Measurements from ENCODE around the gene EME1. TPM values are rescaled to one million over a fixed set of nuclear protein-coding genes. Genes with fewer than 3 reads are reported as not detected.

EME1 gene
- total RNA-seq, 1 experiment from 2014 or later: 21.6 TPM

DNA sequence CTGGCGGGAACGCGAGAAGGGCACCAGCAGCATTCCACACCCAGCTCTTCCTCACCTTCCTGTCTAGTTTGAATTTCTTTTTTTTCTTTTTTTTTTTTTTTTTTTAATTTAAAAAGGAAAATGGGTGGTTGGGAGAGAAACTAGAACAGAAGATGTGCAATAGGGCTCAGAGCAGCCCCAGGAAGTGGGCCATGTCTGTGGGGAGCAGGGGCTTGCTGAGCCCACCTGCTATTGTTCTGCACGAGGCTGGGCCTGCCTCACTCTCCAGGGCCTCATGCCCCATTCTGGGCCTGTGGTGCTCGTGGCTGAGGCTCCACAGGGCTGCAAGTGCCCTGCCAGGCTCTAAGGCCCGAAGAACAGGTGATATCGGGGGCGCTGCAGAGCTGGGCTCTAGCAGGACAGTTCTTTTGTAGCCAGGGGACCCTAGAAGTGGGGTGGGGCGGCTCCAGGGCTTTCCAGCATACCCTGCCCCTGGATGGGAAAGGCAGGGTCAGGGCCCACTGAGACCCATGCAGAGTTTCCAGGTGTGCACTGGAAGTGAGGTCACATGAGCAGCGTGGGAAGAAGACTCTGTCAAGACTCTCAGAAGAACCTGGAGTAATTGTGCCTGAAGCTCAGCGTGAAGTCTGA, 12.4 kb upstream of the EME1 start:
- in situ Hi-C loops (cut with HindIII; ENCODE audit: low sequenced_read_pairs): no loop called here
- DNase-seq (ENCODE audit: low spot score): no peak

DNA sequence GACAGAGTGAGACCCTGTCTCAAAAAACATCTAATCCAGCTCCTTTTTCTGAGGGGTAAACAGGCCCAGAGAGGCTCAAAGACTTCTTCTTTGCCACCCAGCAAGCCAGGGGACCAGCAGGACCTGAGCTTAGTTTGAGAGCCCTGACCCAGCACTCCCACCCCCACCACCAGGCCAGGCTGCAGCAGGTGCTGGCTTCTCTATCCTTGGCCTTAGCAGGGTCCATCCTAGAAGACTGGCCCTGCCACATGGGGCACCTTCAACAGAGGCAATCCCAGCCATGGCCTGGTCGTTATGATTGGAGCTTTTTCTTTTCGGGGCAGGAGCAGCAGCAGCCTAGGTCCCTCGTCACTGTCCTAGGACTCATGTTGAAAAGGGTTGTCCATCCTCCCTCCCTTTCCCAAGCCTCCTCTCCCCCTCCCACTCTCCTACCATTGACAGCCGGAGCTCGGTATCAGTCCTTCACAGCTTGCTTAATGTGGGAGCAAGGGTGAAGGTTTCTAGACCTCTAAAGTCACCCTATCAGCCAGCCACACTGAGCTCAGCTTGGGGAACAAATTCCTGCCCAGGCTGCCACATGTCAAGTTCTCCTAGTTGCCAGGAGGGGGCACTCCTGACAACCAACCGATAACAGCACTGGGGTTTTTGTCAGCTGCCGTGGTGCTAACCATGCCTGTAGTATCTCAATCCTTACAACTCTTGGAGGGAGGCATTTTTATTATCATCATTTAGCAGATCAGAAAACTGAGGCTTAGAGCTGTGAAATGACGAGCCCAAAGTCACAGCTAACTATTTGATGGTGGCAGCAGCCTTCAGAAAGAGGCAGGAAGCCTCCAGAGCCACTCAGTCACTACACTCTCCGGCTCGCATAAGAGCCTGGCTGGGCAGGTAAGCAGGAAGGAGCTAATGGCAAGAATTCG, 11.2 kb upstream of the EME1 start:
- in situ Hi-C loops (cut with HindIII; ENCODE audit: low sequenced_read_pairs): no loop called here
- DNase-seq (ENCODE audit: low spot score): peak; percentile 81

DNA sequence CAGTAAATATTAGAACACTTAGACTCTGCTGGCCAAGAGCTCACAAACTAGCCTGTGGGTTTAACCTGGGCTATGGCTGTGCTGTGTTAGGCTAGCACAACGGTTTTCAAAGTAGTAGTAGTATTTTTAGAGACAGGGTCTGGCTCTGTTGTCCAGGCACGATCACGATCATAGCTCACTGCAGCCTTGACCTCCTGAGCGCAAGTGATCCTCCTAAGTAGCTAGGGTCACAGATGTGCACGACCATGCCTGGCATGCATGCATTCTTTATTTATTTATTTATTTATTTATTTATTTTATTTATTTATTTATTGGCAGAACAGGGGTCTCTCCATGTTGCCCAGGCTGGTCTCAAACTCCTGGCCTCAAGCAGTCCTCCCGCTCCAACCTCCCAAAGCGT, 10.4 kb upstream of the EME1 start:
- in situ Hi-C loops (cut with HindIII; ENCODE audit: low sequenced_read_pairs): no loop called here
- DNase-seq (ENCODE audit: low spot score): no peak

DNA sequence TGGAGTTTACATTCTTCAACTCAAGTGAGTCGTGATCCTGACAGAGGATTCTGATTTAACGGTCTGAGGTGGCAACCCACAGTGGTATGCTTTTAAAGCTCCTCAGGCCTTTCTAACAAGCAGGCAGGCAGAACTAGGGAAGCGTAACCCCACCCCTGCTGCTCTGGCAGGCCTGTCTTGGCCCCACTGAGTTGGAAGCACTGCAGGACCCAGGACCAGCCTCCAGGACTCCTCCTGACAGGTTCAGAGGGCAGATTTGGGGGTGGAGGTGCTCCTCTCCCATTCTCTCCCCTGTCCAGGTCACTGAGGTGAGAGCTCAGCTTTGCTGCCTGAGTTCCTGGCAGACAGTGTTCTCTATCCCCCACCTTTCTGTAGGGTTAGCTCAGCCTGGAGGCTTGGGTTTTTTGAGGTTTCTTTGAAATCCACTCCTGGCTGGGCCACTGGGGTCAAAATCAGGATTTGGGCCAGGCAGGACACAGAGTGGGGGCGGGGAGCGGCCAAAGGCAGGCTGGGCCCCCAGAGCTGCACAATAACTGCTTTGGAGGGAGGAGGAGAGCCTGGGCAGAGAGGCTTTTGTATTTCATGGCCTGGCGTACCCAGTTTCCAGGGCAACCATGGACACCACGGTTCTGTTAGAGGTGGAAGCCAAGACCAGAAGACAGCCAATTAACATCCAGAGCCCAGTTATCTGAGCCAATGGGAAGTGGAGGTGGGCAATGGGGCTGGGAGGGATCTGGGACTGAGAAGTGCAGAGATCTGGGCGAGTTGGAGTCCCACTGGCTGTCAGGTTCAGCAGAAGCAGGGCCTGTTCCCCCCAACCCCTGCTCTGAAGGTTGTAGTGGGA, 9.6 kb upstream of the EME1 start:
- DNase-seq (ENCODE audit: low spot score): peak; percentile 70
- in situ Hi-C loops (cut with HindIII; ENCODE audit: low sequenced_read_pairs): no loop called here

DNA sequence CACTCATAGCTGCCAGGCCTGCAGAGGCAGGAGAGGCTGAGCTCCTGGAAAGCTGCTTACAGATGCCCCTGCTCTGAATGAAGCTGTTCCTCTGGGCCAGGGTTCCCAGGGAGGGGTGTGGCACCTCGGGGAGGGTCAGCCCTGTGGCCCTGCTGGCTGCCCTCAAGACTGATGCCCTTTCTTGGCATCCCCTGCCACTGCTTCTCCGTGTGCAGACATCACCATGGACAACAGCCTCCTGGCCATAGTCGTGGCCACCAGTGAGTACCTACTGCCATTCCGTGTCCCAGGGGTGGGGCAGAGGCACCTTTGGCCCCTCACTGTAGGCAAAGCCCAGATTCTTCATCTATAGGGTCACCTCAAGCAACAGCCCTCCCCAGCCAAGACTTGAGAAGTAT, 9.0 kb upstream of the EME1 start:
- no peak for DNase-seq (ENCODE audit: low spot score)
- in situ Hi-C loops (cut with HindIII; ENCODE audit: low sequenced_read_pairs): no loop called here

DNA sequence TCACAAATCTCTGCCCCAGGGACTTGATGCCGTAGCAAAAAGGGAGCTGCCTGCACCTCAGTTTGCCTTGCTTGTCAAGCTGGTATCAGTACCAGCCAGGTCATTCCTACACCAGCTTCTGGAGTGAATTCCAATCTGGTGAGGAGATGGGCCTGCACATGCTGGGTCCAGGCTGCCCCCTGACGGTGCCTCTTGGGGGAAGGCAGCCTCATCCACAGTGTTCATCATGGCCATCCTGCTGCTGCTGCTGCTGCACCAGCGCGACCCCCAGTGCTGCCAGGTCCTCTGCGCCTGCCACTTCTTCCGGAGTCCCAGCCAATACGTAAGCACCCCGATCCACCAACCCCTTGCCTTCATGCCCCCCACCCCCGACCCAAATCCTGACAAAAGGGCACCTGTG, 8.3 kb upstream of the EME1 start:
- in situ Hi-C loops (cut with HindIII; ENCODE audit: low sequenced_read_pairs): no loop called here
- no peak for DNase-seq (ENCODE audit: low spot score)

DNA sequence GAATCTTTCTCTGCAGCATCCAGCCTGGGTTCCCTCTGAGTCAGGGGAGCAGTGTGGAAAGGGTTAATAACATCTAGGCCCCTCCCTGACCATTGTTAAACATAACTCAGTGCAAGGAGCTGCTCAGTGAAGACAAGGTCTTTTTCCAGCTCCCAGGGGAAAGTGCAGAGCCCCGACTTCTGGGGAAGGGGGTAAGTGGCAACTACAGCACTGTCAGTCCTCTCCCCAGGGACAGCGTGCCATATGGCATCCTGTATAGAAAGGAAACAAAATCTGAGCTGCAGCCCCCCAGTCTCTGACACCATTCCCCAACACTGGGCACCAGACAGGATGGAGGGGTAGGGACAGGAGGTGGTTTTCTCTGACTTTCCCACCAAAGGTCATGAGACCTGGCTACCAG, 7.9 kb upstream of the EME1 start:
- in situ Hi-C loops (cut with HindIII; ENCODE audit: low sequenced_read_pairs): no loop called here
- no peak for DNase-seq (ENCODE audit: low spot score)

DNA sequence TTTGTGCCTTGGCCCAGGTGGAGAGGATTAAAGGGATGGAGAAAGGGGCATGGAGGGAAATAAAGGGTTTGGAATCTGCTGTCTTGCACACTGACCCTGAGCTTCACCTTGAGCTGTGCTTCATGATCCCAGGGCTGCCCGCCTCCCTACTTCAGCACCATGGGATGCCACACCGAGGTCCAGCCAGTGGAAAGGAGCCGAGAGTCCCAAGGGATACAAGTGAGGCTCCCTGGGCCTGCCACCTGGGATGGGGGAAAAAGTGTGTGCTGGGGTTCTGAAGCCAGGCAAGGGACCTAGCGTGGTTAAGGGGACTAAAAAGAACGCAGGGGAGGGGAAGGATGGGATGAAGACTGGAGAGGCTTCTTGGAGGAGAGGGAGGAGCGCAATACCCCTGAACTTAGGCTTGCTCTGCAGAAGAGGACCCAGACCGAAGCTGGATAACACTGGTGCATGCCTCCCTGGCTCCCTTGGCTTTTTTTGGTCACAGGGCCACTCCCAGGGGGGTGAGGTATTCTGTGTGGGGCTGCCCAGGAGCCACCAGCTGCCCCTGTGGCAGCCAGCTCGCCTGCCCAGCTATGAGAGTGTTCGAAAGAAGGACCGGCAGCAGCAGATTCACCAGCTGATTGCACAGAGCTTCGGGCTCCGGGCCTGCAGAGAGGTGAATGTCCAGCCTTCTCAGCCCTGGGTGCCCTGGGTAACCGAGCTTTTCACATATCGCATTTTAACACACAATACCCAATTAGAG, 7.2 kb upstream of the EME1 start:
- no peak for DNase-seq (ENCODE audit: low spot score)
- in situ Hi-C loops (cut with HindIII; ENCODE audit: low sequenced_read_pairs): no loop called here

DNA sequence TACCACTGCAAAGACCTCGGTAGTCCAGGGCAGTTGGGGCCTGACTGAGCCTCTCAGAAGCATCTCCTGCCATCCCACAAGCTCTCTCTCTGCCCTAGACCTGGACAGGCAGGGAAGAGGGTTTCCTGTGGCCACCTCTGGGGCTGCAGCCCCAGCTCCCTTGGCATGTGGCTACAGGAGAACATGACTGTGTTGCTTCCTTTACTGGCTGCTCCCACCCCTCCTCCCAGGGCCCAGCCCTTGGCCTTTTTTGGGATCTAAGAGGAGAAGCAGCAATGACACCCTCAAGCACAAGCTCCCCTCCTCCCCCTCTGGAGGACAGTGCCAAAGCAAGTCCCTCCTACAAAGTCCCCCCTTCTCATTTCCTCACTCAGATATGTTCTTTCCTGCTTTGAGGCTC, 5.6 kb upstream of the EME1 start:
- no peak for DNase-seq (ENCODE audit: low spot score)
- in situ Hi-C loops (cut with HindIII; ENCODE audit: low sequenced_read_pairs): no loop called here

DNA sequence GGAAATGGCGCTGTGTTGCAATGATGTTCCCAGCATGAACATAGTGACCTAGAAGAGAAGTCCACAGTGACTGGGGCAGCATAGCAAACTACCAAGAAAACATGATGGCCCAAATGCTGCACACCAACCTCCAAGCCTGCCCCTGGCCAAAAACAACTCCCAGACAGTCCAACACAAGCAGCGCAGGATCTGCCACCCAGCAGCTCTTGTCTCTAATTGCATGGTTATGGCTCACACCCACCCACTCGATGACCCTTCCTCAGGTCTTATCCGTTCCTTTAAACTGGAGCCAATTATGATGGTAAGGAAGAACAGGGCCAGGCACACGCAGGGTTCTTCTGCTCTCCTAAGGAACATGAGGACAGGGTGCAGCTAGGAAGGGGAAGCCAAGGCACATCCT, 3.0 kb upstream of the EME1 start:
- in situ Hi-C loops (cut with HindIII; ENCODE audit: low sequenced_read_pairs): no loop called here
- no peak for DNase-seq (ENCODE audit: low spot score)

DNA sequence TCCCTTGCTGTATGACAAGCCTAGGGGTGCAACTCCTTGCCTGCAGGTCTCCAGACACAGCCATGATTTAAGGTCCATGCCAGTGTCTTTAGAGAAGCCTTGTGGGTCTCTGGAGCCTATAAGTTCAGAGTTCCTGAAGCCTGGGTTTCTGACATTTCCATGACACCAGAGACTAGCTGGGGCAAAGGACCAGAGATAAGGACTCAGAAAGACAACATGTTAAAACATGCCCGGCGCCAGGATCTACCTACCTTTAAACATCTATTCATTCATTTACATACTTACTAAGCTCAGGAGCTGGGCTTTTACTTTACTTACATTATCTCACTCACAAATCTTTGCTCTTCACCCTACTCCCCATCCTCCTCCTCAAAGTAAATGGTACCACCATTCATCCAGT, 1.5 kb upstream of the EME1 start:
- in situ Hi-C loops (cut with HindIII; ENCODE audit: low sequenced_read_pairs): no loop called here
- DNase-seq (ENCODE audit: low spot score): no peak

DNA sequence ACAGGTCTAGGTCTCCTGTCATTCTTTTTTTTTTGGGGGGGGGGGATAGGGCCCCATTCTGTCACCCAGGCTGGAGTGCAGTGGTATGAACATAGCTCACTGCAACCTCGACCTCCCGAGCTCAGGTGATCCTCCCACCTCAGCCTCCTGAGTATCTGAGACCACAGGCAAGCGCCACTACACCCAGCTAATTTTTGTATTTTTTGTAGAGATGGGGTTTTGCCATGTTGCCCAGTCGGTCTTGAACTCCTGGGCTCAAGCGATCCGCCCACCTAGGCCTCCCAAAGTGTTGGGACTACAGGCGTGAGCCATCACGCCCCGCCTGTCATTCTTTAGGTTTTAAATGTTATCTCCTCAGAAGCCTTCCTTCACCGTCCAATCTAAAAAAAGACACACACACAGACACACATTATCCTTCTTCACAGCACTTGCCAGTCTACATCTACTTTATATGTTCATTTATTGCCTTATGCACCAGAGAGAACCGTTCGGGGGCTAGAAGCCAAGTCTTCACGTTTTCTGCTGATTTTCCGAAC, 739 bp upstream of the EME1 start:
- DNase-seq (ENCODE audit: low spot score): no peak
- in situ Hi-C loops (cut with HindIII; ENCODE audit: low sequenced_read_pairs): no loop called here

DNA sequence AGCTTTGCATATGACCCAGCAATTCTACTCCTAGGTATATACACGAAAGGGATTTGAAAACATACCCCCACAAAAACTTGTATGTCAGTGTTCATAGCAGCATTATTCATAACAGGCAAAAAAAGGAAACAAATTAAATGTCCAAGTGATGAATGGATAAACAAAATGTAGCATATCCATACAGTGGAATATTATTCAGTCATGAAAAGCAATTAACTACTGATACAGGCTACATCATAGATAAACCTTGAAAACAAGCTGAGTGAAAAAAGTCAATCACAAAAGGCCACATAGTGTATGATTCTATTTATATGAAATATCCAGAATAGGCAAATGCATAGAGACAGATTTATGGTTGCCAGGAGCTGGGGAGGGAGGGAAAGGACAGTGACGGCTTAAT, 676 bp downstream of the EME1 start:
- in situ Hi-C loops (cut with HindIII; ENCODE audit: low sequenced_read_pairs): no loop called here
- DNase-seq (ENCODE audit: low spot score): no peak

DNA sequence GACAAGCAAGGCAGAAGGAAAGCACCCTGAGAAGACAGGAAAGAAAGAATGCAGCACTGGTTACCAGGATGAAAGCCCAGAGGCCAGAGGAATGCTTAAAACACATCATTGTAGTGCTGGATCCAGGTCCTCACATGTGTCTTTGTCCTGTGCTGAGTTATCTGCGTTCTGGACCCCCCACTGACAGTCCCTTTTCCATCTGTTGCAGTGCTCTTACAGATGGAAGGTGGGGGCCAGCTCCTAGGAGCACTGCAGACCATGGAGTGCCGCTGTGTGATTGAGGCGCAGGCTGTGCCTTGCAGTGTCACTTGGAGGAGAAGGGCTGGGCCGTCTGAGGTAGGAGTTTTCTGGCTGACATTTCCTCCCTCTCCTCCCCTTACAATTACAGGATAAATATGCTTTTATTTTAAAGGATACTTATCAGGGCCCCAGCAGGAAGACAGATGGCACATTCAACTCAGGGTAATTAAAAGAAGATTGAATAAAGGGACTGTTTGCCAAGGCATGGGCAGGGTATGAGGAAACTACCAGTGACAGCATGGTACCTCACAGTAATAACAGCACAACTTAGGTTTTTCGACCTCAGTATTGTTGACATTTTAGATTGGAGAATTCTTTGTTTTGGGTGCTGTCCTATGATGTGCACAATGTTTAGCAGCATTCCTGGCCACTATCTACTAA, 3.0 kb downstream of the EME1 start:
- in situ Hi-C loops (cut with HindIII; ENCODE audit: low sequenced_read_pairs): no loop called here
- DNase-seq (ENCODE audit: low spot score): no peak

DNA sequence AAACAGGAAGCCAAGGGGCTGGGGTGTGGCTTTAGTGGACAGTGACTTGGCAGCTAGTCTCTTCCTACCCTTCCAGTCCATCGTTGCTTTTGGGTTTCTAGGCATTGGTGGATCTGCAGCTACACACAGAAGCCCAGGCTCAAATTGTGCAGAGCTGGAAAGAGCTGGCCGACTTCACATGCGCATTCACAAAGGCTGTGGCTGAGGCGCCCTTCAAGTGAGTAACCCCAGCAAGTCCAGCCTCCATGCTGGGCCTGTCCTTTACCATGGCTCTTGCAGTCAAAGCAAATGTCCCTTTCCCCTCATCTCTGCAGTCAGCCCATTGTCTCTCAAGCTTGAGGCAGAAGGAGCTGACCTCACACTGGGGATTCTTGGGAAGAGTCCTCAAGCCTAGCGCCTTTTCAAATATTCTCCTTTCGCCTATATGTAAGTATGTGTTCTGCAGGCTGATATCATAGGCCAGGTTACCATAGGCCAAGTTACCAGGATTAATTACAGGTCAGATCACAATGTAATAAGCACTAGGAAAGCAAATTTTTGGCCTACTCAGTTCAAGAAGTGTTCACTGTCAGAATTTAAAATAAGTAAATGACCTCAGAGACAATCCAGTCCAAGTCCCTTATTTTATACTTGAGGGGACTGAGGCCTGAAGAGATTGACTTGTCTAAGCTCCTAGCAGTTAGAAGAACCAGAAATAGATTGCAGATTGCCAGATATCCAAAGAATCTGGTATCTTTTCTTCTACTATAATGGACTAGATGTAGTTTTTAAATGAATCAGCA, 6.5 kb downstream of the EME1 start:
- no peak for DNase-seq (ENCODE audit: low spot score)
- in situ Hi-C loops (cut with HindIII; ENCODE audit: low sequenced_read_pairs): no loop called here

DNA sequence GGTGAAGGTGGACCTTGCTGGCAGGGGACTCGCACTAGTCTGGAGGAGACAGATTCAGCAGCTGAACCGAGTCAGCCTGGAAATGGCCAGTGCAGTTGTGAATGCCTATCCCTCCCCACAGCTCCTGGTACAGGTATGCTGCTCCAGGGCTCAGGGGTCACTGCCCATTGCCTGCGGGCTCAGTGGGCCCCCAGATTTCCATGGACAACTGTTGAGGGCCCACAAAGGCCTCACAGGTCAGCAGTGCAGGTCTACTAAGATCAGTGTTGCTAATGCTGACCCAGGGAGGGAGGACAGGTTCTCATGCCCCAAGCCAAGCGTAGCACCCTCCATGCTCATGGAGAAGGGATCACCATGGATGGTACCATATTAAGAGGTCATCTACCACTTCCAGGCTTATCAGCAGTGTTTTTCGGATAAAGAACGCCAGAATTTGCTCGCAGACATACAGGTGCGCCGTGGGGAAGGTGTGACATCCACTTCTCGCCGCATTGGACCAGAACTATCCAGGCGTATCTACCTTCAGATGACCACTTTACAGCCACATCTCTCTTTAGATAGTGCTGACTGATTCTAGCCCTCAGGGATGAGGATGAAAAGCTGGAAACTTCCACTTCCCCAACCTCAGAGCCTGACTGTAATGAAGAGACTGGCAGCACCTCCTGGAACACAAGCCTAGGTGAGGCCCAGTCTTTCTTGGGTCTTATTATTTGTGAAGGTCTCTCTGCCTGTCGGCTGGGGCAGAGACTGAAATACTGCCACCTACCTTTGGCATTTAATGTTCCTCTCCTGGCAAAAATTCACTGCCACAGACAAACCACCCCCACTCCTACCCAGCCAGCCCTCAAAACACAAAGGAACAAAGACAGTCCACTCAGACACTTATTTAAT, 7.6 kb downstream of the EME1 start:
- no peak for DNase-seq (ENCODE audit: low spot score)
- in situ Hi-C loops (cut with HindIII; ENCODE audit: low sequenced_read_pairs): no loop called here

DNA sequence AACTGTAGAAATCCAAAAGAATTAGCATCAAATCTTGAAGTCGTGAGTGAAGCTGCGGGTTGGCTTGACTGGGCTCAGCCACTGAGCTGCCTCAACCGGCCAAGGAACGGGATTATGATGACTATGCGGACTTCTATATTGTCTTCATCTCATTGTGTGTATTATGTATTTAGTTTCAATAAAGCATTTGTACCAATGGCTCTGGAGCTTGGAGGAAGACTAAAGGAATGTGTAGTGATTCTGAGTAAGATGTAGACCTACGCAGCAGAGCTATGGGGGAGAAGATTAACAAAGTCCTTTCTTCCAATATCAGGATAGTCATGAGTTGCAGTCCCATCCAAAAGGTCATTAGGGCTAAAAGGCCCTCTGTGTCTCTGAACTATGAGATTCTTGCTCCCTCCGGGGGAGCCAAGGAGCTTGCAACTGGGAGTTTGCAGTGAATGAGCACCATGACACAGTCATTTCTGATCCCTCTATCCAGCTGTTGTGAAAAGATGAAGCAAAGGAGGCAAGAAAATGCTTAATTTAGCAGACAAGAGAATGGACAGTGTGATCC, 8.3 kb downstream of the EME1 start:
- no peak for DNase-seq (ENCODE audit: low spot score)
- in situ Hi-C loops (cut with HindIII; ENCODE audit: low sequenced_read_pairs): no loop called here
